HepG2 (cell line): Measurements from ENCODE around the gene FAM174C. TPM values are rescaled to one million over a fixed set of nuclear protein-coding genes. Genes with fewer than 3 reads are reported as not detected.

Source experiments
- ASH2L ChIP-seq: fragments of 300-600, 200-600 bp; sonication (generic); IDR thresholded peaks from 2 replicates; pipeline ENCODE4 v1.7.0; 2017; ENCODE audit warnings: low read depth, mild to moderate bottlenecking, moderate library complexity, mixed read lengths, low read length; ENCODE audit not compliant: insufficient read length
- CREB1 ChIP-seq, 2 experiments: fragments of 450-650 bp in 1 of 2; IDR thresholded peaks; 2 replicates each; pipeline ENCODE4 v1.6.1; 2016 to 2017; ENCODE audit warnings: control low read depth in 1 of 2, mild to moderate bottlenecking in 1 of 2, missing compliant biosample characterization in 1 of 2, missing genetic modification characterization in 1 of 2
- FOSL2 ChIP-seq: sonication (generic); formaldehyde crosslinking; IDR thresholded peaks from 2 replicates; pipeline ENCODE4 v1.4.0; 2020; ENCODE audit warnings: missing genetic modification reagents
- HNF1A ChIP-seq, 2 experiments: sonication (generic) in 1 of 2; formaldehyde crosslinking in 1 of 2; IDR thresholded peaks; 2 replicates each; pipeline versions ENCODE4 v1.4.0 to v1.6.1; 2016 to 2020; ENCODE audit warnings: borderline replicate concordance in 1 of 2, low read depth in 1 of 2, mild to moderate bottlenecking in 1 of 2, missing genetic modification reagents in 1 of 2
- KDM2A ChIP-seq: sonication (generic); formaldehyde crosslinking; IDR thresholded peaks from 2 replicates; pipeline ENCODE4 v1.4.0; 2020; ENCODE audit warnings: low read depth, missing genetic modification reagents, borderline replicate concordance
- NCOR1 ChIP-seq: fragments of 200-600 bp; sonication (generic); IDR thresholded peaks from 2 replicates; pipeline ENCODE4 v1.7.0; 2017; ENCODE audit warnings: antibody characterized with exemption, low read length, borderline replicate concordance
- NONO ChIP-seq, 2 experiments: fragments of 450-650 bp in 1 of 2; sonication (generic) in 1 of 2; formaldehyde crosslinking in 1 of 2; IDR thresholded peaks in 1 of 2; conservative IDR thresholded peaks in 1 of 2; 2 replicates each; pipeline versions ENCODE4 v1.6.1 to v1.8.0; 2017 to 2022; ENCODE audit warnings: mild to moderate bottlenecking in 1 of 2, missing genetic modification reagents in 1 of 2, moderate library complexity in 1 of 2
- SAP130 ChIP-seq: IDR thresholded peaks from 2 replicates; pipeline ENCODE4 v1.6.1; 2016; ENCODE audit warnings: low read depth
- SIN3A ChIP-seq: IDR thresholded peaks from 2 replicates; pipeline ENCODE4 v1.6.1; 2011; ENCODE audit warnings: low read depth, mild to moderate bottlenecking, control low read depth, low read length, borderline replicate concordance
- ZFP91 ChIP-seq: sonication (generic); formaldehyde crosslinking; IDR thresholded peaks from 2 replicates; pipeline ENCODE4 v1.9.0; 2022; ENCODE audit warnings: missing genetic modification reagents, mild to moderate bottlenecking, borderline replicate concordance
- ZNF18 ChIP-seq: sonication (generic); formaldehyde crosslinking; IDR thresholded peaks from 2 replicates; pipeline ENCODE4 v1.8.0; 2022; ENCODE audit warnings: mild to moderate bottlenecking, missing genetic modification reagents; ENCODE audit not compliant: insufficient replicate concordance
- ZNF280D ChIP-seq: sonication (generic); formaldehyde crosslinking; IDR thresholded peaks from 2 replicates; pipeline ENCODE4 v1.5.1; 2020; ENCODE audit warnings: mild to moderate bottlenecking, missing genetic modification reagents
- ZNF589 ChIP-seq: sonication (generic); formaldehyde crosslinking; conservative IDR thresholded peaks from 2 replicates; pipeline ENCODE4 v1.8.0; 2022; ENCODE audit warnings: mild to moderate bottlenecking, moderate library complexity, missing genetic modification reagents
- ZNF850 ChIP-seq: sonication (generic); formaldehyde crosslinking; conservative IDR thresholded peaks from 2 replicates; pipeline ENCODE4 v1.9.0; 2021; ENCODE audit warnings: mild to moderate bottlenecking, missing genetic modification reagents
- polyA plus RNA-seq, 8 experiments: library from polyadenylated mRNA; depleted of rRNA in 3 of 8; stranded (reverse) in 7 of 8; unstranded in 1 of 8; fragments of >200 nt; fragmentation: Illumina TruSeq in 4 of 8; extraction: Trizol in 4 of 8; gene quantifications; 2 replicates each; pipeline versions ENCODE4 v1.2.1 to v1.2.3, GENCODE V29; 2011 to 2016; ENCODE audit warnings: low read depth in 4 of 8, missing spikeins in 1 of 8, mixed read lengths in 1 of 8; ENCODE audit not compliant: insufficient read depth in 1 of 8
- total RNA-seq, 5 experiments: library from RNA; depleted of rRNA; stranded (reverse); fragments of >200 nt; fragmentation: Illumina TruSeq; extraction: Trizol; gene quantifications; 2 replicates each; pipeline ENCODE4 v1.2.3, GENCODE V29; 2016; ENCODE audit warnings: low read depth in 1 of 5

The FAM174C gene
- total and polyA plus RNA-seq, 2 of the 13 experiments (the other 11 are each of a cell fraction or from before 2014, with no cell fraction given), result 19.5 to 31.3 TPM

GRCh38 chr19:1252821-1253513, 22.4 kb upstream of the FAM174C start (continued):
- TF ChIP-seq HNF1A (IDR thresholded peaks at IDR 0.05; ENCODE audit: low read depth) (0 out of 2 replicates have a peak, but pooled peaks have one; percentile 4), HNF1A (CRISPR knock-in tag; IDR thresholded peaks at IDR 0.05; ENCODE audit: borderline replicate concordance) (no peak), ZNF589 (CRISPR knock-in tag) (peak; percentile 26; the same call in 1 of the 2 replicates), CREB1 (IDR thresholded peaks at IDR 0.05) (peak; percentile 11; the same call in 1 of the 2 replicates), CREB1 (CRISPR knock-in tag; IDR thresholded peaks at IDR 0.05) (no peak; the same call in 1 of the 2 replicates), ZNF850 (CRISPR knock-in tag) (0 out of 2 replicates have a peak, but pooled peaks have one; percentile 46), ZFP91 (CRISPR knock-in tag) (0 out of 2 replicates have a peak, but pooled peaks have one; percentile 3), ZNF18 (CRISPR knock-in tag) (peak; percentile 14), NONO (IDR thresholded peaks at IDR 0.05) (no peak), NONO (CRISPR knock-in tag; conservative IDR thresholded peaks at IDR 0.05) (peak; percentile 25; the same call in 1 of the 2 replicates), ASH2L (peak; percentile 8), SAP130 (0 out of 2 replicates have a peak, but pooled peaks have one; percentile 48), ZNF280D (CRISPR knock-in tag) (peak; percentile 10; the same call in 1 of the 2 replicates), NCOR1 (no peak), KDM2A (CRISPR knock-in tag) (peak; percentile 55; the same call in 1 of the 2 replicates), FOSL2 (CRISPR knock-in tag) (peak; percentile 85), SIN3A (peak; percentile 35; the same call in 1 of the 2 replicates)
